Sigmoid colon (tissue), 7 donors: ENCODE measurements around the gene MVB12B. TPM values are rescaled to one million over a fixed set of nuclear protein-coding genes. Genes with fewer than 3 reads are reported as not detected.

Source experiments
- DNase-seq: peaks from one replicate; pipeline ENCODE4 v3.0.0-alpha.2; 2019
- H3K27ac ChIP-seq, 4 donors: fragments of 200-600 bp; sonication (generic); one replicate each; pipeline ENCODE4 v1.5.1; 2016 to 2019; ENCODE audit warnings: mild to moderate bottlenecking in 1 of 4
- H3K27me3 ChIP-seq, 3 donors: fragments of 200-600 bp; sonication (generic); one replicate each; pipeline ENCODE4 v1.5.1; 2019; ENCODE audit warnings: mild to moderate bottlenecking in 1 of 3
- H3K36me3 ChIP-seq, 4 donors: fragments of 200-600 bp; sonication (generic); one replicate each; pipeline ENCODE4 v1.5.1; 2016 to 2019
- H3K4me1 ChIP-seq, 4 donors: fragments of 200-600 bp; sonication (generic); one replicate each; pipeline ENCODE4 v1.5.1; 2017 to 2019
- H3K4me3 ChIP-seq, 4 donors: fragments of 200-600 bp; sonication (generic); one replicate each; pipeline ENCODE4 v1.5.1; 2017 to 2019; ENCODE audit warnings: mild to moderate bottlenecking in 2 of 4, moderate library complexity in 1 of 4
- H3K9me3 ChIP-seq, 4 donors: fragments of 200-600 bp in 3 of 4; sonication (generic) in 3 of 4; one replicate each; pipeline versions ENCODE4 v1.5.1 to v1.6.1; 2013 to 2019
- EP300 ChIP-seq, 4 donors: sonication (generic); formaldehyde crosslinking; IDR thresholded peaks; one replicate each; pipeline ENCODE4 v1.6.1; 2017; ENCODE audit warnings: antibody characterized with exemption in 4 of 4
- POLR2A ChIP-seq, 2 donors: fragments of 450-650 bp; IDR thresholded peaks; one replicate each; pipeline ENCODE4 v1.6.1; 2016; ENCODE audit warnings: antibody characterized with exemption in 2 of 2, mild to moderate bottlenecking in 2 of 2, moderate library complexity in 2 of 2
- POLR2AphosphoS5 ChIP-seq, 4 donors: sonication (generic); formaldehyde crosslinking; IDR thresholded peaks; one replicate each; pipeline ENCODE4 v1.6.1; 2017; ENCODE audit warnings: antibody characterized with exemption in 4 of 4
- WGBS, 2 donors: extraction: QIAGEN DNeasy Blood & Tissue Kit; methylation state at CpG; one replicate each; pipeline ENCODE4 v1.1.7; 2013; 5-methylcytosine and 5-hydroxymethylcytosine counted together
- intact Hi-C: fragments of 100-400 bp; cut with DNase I; formaldehyde crosslinking; loops from one replicate; pipeline ENCODE4 v1.15.1; 2023
- polyA plus RNA-seq, 3 donors: library from polyadenylated mRNA; stranded (reverse); fragments of 200-250 nt; gene quantifications; one replicate each; pipeline ENCODE4 v1.2.3, GENCODE V29; 2013
- total RNA-seq, 4 donors: library from RNA; depleted of rRNA; stranded (reverse); fragments of >200 nt; gene quantifications; one replicate each; pipeline ENCODE4 v1.1.0, GENCODE V29; 2016
- TF ChIP-seq, protein P1 (sequence below), 4 experiments: fragments of 450-650 bp in 3 of 4; fragments of 200-600 bp in 1 of 4; IDR thresholded peaks; one replicate each; pipeline ENCODE4 v1.5.1; 2016 to 2019; ENCODE audit warnings: antibody characterized with exemption in 4 of 4, mild to moderate bottlenecking in 3 of 4, moderate library complexity in 2 of 4
- donor health status: healthy with polysubstance abuse.
- donor health status: Bipolar disorder and iron deficiency.
- donor health status: healthy.

Gene MVB12B
- total and polyA plus RNA-seq, 7 donors = 5.1 to 14.4 (median 12.2) TPM

DNA sequence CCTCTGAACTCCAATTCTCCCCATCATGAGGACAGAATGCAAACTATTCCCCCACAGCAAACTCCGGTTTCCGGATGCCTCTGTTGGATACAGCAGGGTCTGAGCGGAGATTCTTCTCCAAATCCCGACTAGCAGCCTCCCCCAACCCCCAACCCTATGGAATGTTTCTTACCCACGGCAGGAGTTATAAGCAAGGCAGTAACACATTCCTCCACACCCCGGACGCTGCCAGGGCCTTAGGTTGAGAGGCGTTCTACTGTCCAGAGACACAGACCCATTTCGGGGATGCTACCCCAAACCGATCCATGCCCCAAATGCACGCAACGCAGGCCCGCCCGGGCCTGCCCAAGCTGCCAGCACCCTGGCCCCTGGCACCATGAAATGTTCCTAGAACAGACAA, 201.5 kb downstream of the MVB12B start:
- H3K27me3 ChIP-seq = peaks cover 0 to 56% (median 13%) of the 10 kb centered on the region in 3 donors
- TF ChIP-seq POLR2AphosphoS5 (IDR thresholded peaks at IDR 0.05) (no peak), POLR2A (IDR thresholded peaks at IDR 0.05) (no peak), EP300 (IDR thresholded peaks at IDR 0.05) (no peak)
- TF ChIP-seq, protein P1, sequence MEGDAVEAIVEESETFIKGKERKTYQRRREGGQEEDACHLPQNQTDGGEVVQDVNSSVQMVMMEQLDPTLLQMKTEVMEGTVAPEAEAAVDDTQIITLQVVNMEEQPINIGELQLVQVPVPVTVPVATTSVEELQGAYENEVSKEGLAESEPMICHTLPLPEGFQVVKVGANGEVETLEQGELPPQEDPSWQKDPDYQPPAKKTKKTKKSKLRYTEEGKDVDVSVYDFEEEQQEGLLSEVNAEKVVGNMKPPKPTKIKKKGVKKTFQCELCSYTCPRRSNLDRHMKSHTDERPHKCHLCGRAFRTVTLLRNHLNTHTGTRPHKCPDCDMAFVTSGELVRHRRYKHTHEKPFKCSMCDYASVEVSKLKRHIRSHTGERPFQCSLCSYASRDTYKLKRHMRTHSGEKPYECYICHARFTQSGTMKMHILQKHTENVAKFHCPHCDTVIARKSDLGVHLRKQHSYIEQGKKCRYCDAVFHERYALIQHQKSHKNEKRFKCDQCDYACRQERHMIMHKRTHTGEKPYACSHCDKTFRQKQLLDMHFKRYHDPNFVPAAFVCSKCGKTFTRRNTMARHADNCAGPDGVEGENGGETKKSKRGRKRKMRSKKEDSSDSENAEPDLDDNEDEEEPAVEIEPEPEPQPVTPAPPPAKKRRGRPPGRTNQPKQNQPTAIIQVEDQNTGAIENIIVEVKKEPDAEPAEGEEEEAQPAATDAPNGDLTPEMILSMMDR (IDR thresholded peaks at IDR 0.05) = no peak
- 89 to 91% methylated on average over 14 of the region's 14 CpGs for WGBS, 2 donors
- H3K4me1 ChIP-seq = no peaks in the 10 kb centered on the region
- DNase-seq = no peak
- H3K27ac ChIP-seq = no peak overlapping the region
- no peaks in the 10 kb centered on the region for H3K36me3 ChIP-seq
- H3K9me3 ChIP-seq = no peaks in the 10 kb centered on the region
- intact Hi-C loops = no loop called here
- no peak overlapping the region for H3K4me3 ChIP-seq

DNA sequence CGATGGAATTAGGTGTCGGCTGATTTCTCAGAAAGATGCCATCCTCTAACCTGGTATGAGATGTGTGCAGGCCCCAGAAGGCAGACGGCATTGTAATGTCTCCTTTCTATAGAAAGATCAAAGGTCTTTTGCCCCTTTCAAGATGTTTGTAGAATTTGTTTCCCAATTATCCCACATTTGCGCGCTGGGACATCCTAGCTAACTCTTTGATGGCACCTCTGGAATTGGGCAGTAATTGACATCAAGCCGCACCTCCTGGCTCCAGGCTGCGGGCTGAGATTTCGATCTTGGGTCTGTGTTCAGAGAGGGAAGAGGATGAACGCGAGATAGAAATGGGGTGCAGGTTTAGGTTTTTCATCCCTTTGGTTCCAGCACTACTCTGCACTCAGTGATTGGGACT, 202.3 kb downstream of the MVB12B start:
- no peak for DNase-seq
- intact Hi-C loops = no loop called here
- peaks cover 0 to 56% (median 12%) of the 10 kb centered on the region in 3 donors for H3K27me3 ChIP-seq
- no peaks in the 10 kb centered on the region for H3K4me1 ChIP-seq
- WGBS, 2 donors = 92 to 94% methylated on average over 10 of the region's 10 CpGs
- no peak overlapping the region for H3K4me3 ChIP-seq
- no peaks in the 10 kb centered on the region for H3K36me3 ChIP-seq
- no peak overlapping the region for H3K27ac ChIP-seq
- no peaks in the 10 kb centered on the region for H3K9me3 ChIP-seq
- TF ChIP-seq POLR2A (IDR thresholded peaks at IDR 0.05) (no peak), POLR2AphosphoS5 (IDR thresholded peaks at IDR 0.05) (no peak), EP300 (IDR thresholded peaks at IDR 0.05) (no peak)
- TF ChIP-seq, protein P1 (IDR thresholded peaks at IDR 0.05) = no peak

DNA sequence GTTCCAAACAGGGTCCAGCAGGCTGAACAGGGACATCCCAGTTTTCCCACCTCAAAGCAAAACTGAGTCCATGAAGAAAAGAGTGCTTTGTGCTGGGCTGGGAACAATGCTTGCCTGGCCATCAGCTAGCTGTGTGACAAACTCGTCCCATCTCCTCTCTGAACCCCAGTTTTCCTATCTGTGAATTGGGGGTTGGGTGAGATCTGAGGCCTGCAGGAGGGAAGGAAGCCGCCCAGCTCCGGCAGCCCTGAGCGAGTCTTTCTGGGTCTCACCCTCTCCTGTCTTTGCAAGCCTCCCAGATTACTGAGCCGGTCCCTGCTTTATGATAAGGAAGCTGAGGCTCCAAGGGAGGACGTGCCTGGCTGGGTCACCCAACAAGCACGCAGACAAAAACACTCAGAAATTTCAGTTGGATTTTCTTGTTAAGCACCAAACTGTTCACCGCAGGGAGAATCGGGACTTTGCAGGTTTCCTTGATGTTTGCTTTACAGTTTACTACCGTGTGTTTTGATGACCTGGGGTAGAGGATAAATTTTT, 204.5 kb downstream of the MVB12B start:
- Histone ChIP-seq H3K27me3 (peaks cover 0 to 59% (median 19%) of the 10 kb centered on the region in 3 donors), H3K36me3 (no peaks in the 10 kb centered on the region), H3K4me3 (no peak overlapping the region), H3K27ac (no peak overlapping the region), H3K9me3 (no peaks in the 10 kb centered on the region), H3K4me1 (peaks cover 0 to 12% (median 3%) of the 10 kb centered on the region in 4 donors)
- intact Hi-C loops = no loop called here
- DNase-seq = no peak
- TF ChIP-seq, protein P1 (IDR thresholded peaks at IDR 0.05) = no peak
- TF ChIP-seq POLR2AphosphoS5 (IDR thresholded peaks at IDR 0.05) (no peak), POLR2A (IDR thresholded peaks at IDR 0.05) (no peak)
- 56 to 78% methylated on average over 10 of the region's 10 CpGs for WGBS, 2 donors

DNA sequence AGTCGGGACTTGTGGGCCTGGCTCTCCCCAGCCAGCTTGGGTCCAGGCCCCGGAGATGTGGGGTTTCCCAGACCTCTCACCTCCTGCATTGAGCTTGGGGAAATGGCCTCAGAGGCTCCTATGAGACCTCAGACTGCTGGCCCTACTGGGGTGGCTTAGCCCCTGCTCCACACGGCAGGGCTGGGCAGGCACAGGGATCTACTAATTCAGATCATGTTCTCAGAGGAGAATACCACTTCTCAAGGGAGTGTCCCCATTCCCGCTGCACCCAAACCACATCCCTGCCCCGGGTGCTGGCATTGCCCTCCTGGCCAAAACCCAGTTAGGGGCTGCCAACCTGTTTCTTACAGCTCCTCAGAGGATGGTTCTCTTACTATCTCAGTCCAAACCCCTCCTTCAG, 205.0 kb downstream of the MVB12B start:
- no peak overlapping the region for H3K4me3 ChIP-seq
- intact Hi-C loops = no loop called here
- H3K27me3 ChIP-seq = peaks cover 0 to 59% (median 19%) of the 10 kb centered on the region in 3 donors
- H3K4me1 ChIP-seq = peaks cover 0 to 12% (median 3%) of the 10 kb centered on the region in 4 donors
- H3K9me3 ChIP-seq = no peaks in the 10 kb centered on the region
- H3K36me3 ChIP-seq = no peaks in the 10 kb centered on the region
- WGBS, 2 donors = 39 to 69% methylated on average over 5 of the region's 5 CpGs
- H3K27ac ChIP-seq = no peak overlapping the region
- TF ChIP-seq POLR2AphosphoS5 (IDR thresholded peaks at IDR 0.05) (no peak), POLR2A (IDR thresholded peaks at IDR 0.05) (no peak), EP300 (IDR thresholded peaks at IDR 0.05) (no peak)
- TF ChIP-seq, protein P1 (IDR thresholded peaks at IDR 0.05) = no peak
- no peak for DNase-seq

DNA sequence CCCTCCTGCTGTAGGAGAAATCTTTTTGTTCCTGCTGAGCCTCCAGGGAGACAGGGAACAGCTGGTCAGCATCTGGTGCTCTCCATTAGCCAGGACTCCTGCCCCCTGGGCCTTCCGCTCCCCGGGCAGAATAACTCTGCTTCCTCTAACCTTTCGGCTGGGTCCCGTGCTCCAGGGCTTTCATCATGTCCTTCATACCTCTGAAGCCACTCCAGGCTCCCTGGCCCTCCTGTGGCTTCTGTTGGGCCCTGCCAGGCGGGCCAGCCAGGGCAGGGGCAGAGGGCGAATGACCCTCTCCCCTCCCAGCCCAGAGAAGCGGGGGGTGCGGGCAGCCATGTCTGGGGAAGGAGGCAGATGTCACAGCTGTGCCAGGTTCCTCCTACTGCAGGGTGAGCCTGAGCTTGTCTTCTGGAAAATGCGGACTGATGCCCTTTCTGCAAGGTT, 205.4 kb downstream of the MVB12B start:
- TF ChIP-seq, protein P1 (IDR thresholded peaks at IDR 0.05) = no peak
- TF ChIP-seq POLR2AphosphoS5 (IDR thresholded peaks at IDR 0.05) (no peak), POLR2A (IDR thresholded peaks at IDR 0.05) (no peak), EP300 (IDR thresholded peaks at IDR 0.05) (no peak)
- H3K27me3 ChIP-seq = peaks cover 0 to 60% (median 24%) of the 10 kb centered on the region in 3 donors
- H3K4me3 ChIP-seq = no peak overlapping the region
- intact Hi-C loops = no loop called here
- no peaks in the 10 kb centered on the region for H3K9me3 ChIP-seq
- WGBS, 2 donors = 75 to 85% methylated on average over 9 of the region's 9 CpGs
- peaks cover 0 to 12% (median 3%) of the 10 kb centered on the region in 4 donors for H3K4me1 ChIP-seq
- H3K36me3 ChIP-seq = no peaks in the 10 kb centered on the region
- H3K27ac ChIP-seq = no peak overlapping the region
- no peak for DNase-seq
